ENCODE results near the gene CPT1C.
"Not testable (repeated sequence)": the region's sequence is repeated elsewhere in the genome, so short reads cannot be mapped to it uniquely, and the experiment has no call there.

Gene CPT1C

GRCh38 chr19:49719420-49719819, 28.5 kb downstream of the CPT1C start:
- not testable (repeated sequence) for H3K27ac ChIP-seq (ENCODE audit: low read length); H3K9me3 ChIP-seq (ENCODE audit: insufficient read depth, low read depth, low read length); H3K36me3 ChIP-seq (ENCODE audit: insufficient read depth, low read depth, low read length); H3K9ac ChIP-seq (ENCODE audit: low read depth, low read length); H3K4me1 ChIP-seq (ENCODE audit: insufficient read depth, low read length); H3K27me3 ChIP-seq (ENCODE audit: insufficient read depth, low read length); H3K4me3 ChIP-seq (ENCODE audit: low read length)

GRCh38 chr19:49727217-49728030, 36.5 kb downstream of the CPT1C start:
- H3K9me3 ChIP-seq (ENCODE audit: insufficient read depth, low read depth, low read length), result no peaks in the 10 kb centered on the region
- H3K27me3 ChIP-seq (ENCODE audit: insufficient read depth, low read length), result no peaks in the 10 kb centered on the region
- H3K4me3 ChIP-seq (ENCODE audit: low read length), result no peak overlapping the region
- no peaks in the 10 kb centered on the region for H3K4me1 ChIP-seq (ENCODE audit: insufficient read depth, low read length)
- no peak overlapping the region for H3K27ac ChIP-seq (ENCODE audit: low read length)
- H3K9ac ChIP-seq (ENCODE audit: low read depth, low read length), result no peak overlapping the region
- no peaks in the 10 kb centered on the region for H3K36me3 ChIP-seq (ENCODE audit: insufficient read depth, low read depth, low read length)

GRCh38 chr19:49730166-49730565, 39.2 kb downstream of the CPT1C start:
- Histone ChIP-seq H3K4me3 (ENCODE audit: low read length) (no peak overlapping the region), H3K9me3 (ENCODE audit: insufficient read depth, low read depth, low read length) (no peaks in the 10 kb centered on the region), H3K27me3 (ENCODE audit: insufficient read depth, low read length) (no peaks in the 10 kb centered on the region), H3K4me1 (ENCODE audit: insufficient read depth, low read length) (no peaks in the 10 kb centered on the region), H3K27ac (ENCODE audit: low read length) (no peak overlapping the region), H3K36me3 (ENCODE audit: insufficient read depth, low read depth, low read length) (no peaks in the 10 kb centered on the region), H3K9ac (ENCODE audit: low read depth, low read length) (no peak overlapping the region)

GRCh38 chr19:49738268-49738667, 47.4 kb downstream of the CPT1C start:
- Histone ChIP-seq H3K9me3 (ENCODE audit: insufficient read depth, low read depth, low read length) (no peaks in the 10 kb centered on the region), H3K4me1 (ENCODE audit: insufficient read depth, low read length) (no peaks in the 10 kb centered on the region), H3K36me3 (ENCODE audit: insufficient read depth, low read depth, low read length) (no peaks in the 10 kb centered on the region), H3K27ac (ENCODE audit: low read length) (no peak overlapping the region), H3K4me3 (ENCODE audit: low read length) (no peak overlapping the region), H3K27me3 (ENCODE audit: insufficient read depth, low read length) (no peaks in the 10 kb centered on the region), H3K9ac (ENCODE audit: low read depth, low read length) (no peak overlapping the region)

GRCh38 chr19:49739098-49739497, 48.2 kb downstream of the CPT1C start:
- Histone ChIP-seq H3K27ac (ENCODE audit: low read length) (no peak overlapping the region), H3K4me3 (ENCODE audit: low read length) (no peak overlapping the region), H3K9ac (ENCODE audit: low read depth, low read length) (no peak overlapping the region), H3K4me1 (ENCODE audit: insufficient read depth, low read length) (no peaks in the 10 kb centered on the region), H3K9me3 (ENCODE audit: insufficient read depth, low read depth, low read length) (no peaks in the 10 kb centered on the region), H3K27me3 (ENCODE audit: insufficient read depth, low read length) (no peaks in the 10 kb centered on the region), H3K36me3 (ENCODE audit: insufficient read depth, low read depth, low read length) (no peaks in the 10 kb centered on the region)

- Histone ChIP-seq H3K36me3 (ENCODE audit: insufficient read depth, low read depth, low read length) (no peaks in the 10 kb centered on the region), H3K4me1 (ENCODE audit: insufficient read depth, low read length) (no peaks in the 10 kb centered on the region), H3K9me3 (ENCODE audit: insufficient read depth, low read depth, low read length) (no peaks in the 10 kb centered on the region), H3K9ac (ENCODE audit: low read depth, low read length) (no peak overlapping the region), H3K4me3 (ENCODE audit: low read length) (no peak overlapping the region), H3K27ac (ENCODE audit: low read length) (no peak overlapping the region), H3K27me3 (ENCODE audit: insufficient read depth, low read length) (no peaks in the 10 kb centered on the region)
Measured at GRCh38 chr19:49739933-49740332, 49.0 kb downstream of the CPT1C start.

- Histone ChIP-seq H3K4me1 (ENCODE audit: insufficient read depth, low read length) (no peaks in the 10 kb centered on the region), H3K27ac (ENCODE audit: low read length) (no peak overlapping the region), H3K9ac (ENCODE audit: low read depth, low read length) (no peak overlapping the region), H3K27me3 (ENCODE audit: insufficient read depth, low read length) (no peaks in the 10 kb centered on the region), H3K9me3 (ENCODE audit: insufficient read depth, low read depth, low read length) (no peaks in the 10 kb centered on the region), H3K4me3 (ENCODE audit: low read length) (no peak overlapping the region), H3K36me3 (ENCODE audit: insufficient read depth, low read depth, low read length) (no peaks in the 10 kb centered on the region)
Measured at GRCh38 chr19:49741210-49741844, 50.4 kb downstream of the CPT1C start.

GRCh38 chr19:49744946-49745381, 54.0 kb downstream of the CPT1C start:
- Histone ChIP-seq H3K36me3 (ENCODE audit: insufficient read depth, low read depth, low read length) (no peaks in the 10 kb centered on the region), H3K27me3 (ENCODE audit: insufficient read depth, low read length) (peaks cover 4% of the 10 kb centered on the region; the same call in 1 of the 2 replicates), H3K9ac (ENCODE audit: low read depth, low read length) (no peak overlapping the region), H3K27ac (ENCODE audit: low read length) (no peak overlapping the region), H3K4me3 (ENCODE audit: low read length) (no peak overlapping the region), H3K9me3 (ENCODE audit: insufficient read depth, low read depth, low read length) (no peaks in the 10 kb centered on the region), H3K4me1 (ENCODE audit: insufficient read depth, low read length) (no peaks in the 10 kb centered on the region)

- Histone ChIP-seq H3K4me1 (ENCODE audit: insufficient read depth, low read length) (no peaks in the 10 kb centered on the region), H3K9me3 (ENCODE audit: insufficient read depth, low read depth, low read length) (no peaks in the 10 kb centered on the region), H3K36me3 (ENCODE audit: insufficient read depth, low read depth, low read length) (no peaks in the 10 kb centered on the region), H3K9ac (ENCODE audit: low read depth, low read length) (no peak overlapping the region), H3K27me3 (ENCODE audit: insufficient read depth, low read length) (peaks cover 4% of the 10 kb centered on the region; the same call in 1 of the 2 replicates), H3K4me3 (ENCODE audit: low read length) (no peak overlapping the region), H3K27ac (ENCODE audit: low read length) (no peak overlapping the region)
Measured at GRCh38 chr19:49746206-49746958, 55.5 kb downstream of the CPT1C start.

- no peaks in the 10 kb centered on the region for H3K4me1 ChIP-seq (ENCODE audit: insufficient read depth, low read length)
- no peaks in the 10 kb centered on the region for H3K9me3 ChIP-seq (ENCODE audit: insufficient read depth, low read depth, low read length)
Measured at GRCh38 chr19:49749055-49749716, 58.3 kb downstream of the CPT1C start.

GRCh38 chr19:49749771-49750170, 58.9 kb downstream of the CPT1C start:
- H3K27me3 ChIP-seq (ENCODE audit: insufficient read depth, low read length), result peaks cover 4% of the 10 kb centered on the region; the same call in 1 of the 2 replicates
- no peaks in the 10 kb centered on the region for H3K9me3 ChIP-seq (ENCODE audit: insufficient read depth, low read depth, low read length)
- H3K9ac ChIP-seq (ENCODE audit: low read depth, low read length), result no peak overlapping the region
- H3K27ac ChIP-seq (ENCODE audit: low read length), result no peak overlapping the region
- no peaks in the 10 kb centered on the region for H3K36me3 ChIP-seq (ENCODE audit: insufficient read depth, low read depth, low read length)
- H3K4me3 ChIP-seq (ENCODE audit: low read length), result no peak overlapping the region
- no peaks in the 10 kb centered on the region for H3K4me1 ChIP-seq (ENCODE audit: insufficient read depth, low read length)

More at GRCh38 chr19:49749055-49749716, 58.3 kb downstream of the CPT1C start:
- Histone ChIP-seq H3K27ac (ENCODE audit: low read length) (no peak overlapping the region), H3K27me3 (ENCODE audit: insufficient read depth, low read length) (peaks cover 4% of the 10 kb centered on the region; the same call in 1 of the 2 replicates), H3K4me3 (ENCODE audit: low read length) (no peak overlapping the region), H3K36me3 (ENCODE audit: insufficient read depth, low read depth, low read length) (no peaks in the 10 kb centered on the region), H3K9ac (ENCODE audit: low read depth, low read length) (no peak overlapping the region)

All from iPS-20b (cell line).